Neural crest cell (in vitro differentiated cells): ENCODE measurements around the gene LRRN2. TPM values are rescaled to one million over a fixed set of nuclear protein-coding genes. Genes with fewer than 3 reads are reported as not detected.
"Not testable (repeated sequence)": the region's sequence is repeated elsewhere in the genome, so short reads cannot be mapped to it uniquely, and the experiment has no call there.

Source experiments
- DNase-seq: peaks from one replicate; pipeline ENCODE4 v3.0.0; 2021; ENCODE audit warnings: low read depth, mixed read lengths, low spot score
- H3K27ac Mint-ChIP-seq: one replicate; pipeline ENCODE4 v1.8.0; 2021; ENCODE audit warnings: mild to moderate bottlenecking, mixed read lengths; ENCODE audit not compliant: unreplicated experiment
- H3K27me3 Mint-ChIP-seq: 2 replicates; pipeline ENCODE4 v1.8.0; 2021; ENCODE audit warnings: low read depth, mild to moderate bottlenecking, mixed read lengths
- H3K36me3 Mint-ChIP-seq: 2 replicates; pipeline ENCODE4 v1.8.0; 2021; ENCODE audit warnings: low read depth, mild to moderate bottlenecking, mixed read lengths
- H3K4me1 Mint-ChIP-seq: 2 replicates; pipeline ENCODE4 v1.8.0; 2021; ENCODE audit warnings: mixed read lengths
- H3K4me3 Mint-ChIP-seq: one replicate; pipeline ENCODE4 v1.8.0; 2021; ENCODE audit warnings: mild to moderate bottlenecking, mixed read lengths
- H3K9me3 Mint-ChIP-seq: 2 replicates; pipeline ENCODE4 v1.8.0; 2021; ENCODE audit warnings: mixed read lengths
- CTCF ChIP-seq: fragments of 200-600 bp; sonication (generic); conservative IDR thresholded peaks from 2 replicates; pipeline ENCODE4 v1.5.0; 2021; ENCODE audit warnings: antibody characterized with exemption, mild to moderate bottlenecking
- total RNA-seq: library from RNA; stranded (reverse); gene quantifications from 2 replicates; pipeline ENCODE4 v1.2.1, GENCODE V29; 2021

LRRN2 gene
- total RNA-seq, 1 donor from 2014 or later = 5.0 TPM

- no peak for DNase-seq
- Mint-ChIP-seq H3K36me3 (no peaks in the 10 kb centered on the region), H3K9me3 (no peaks in the 10 kb centered on the region), H3K4me1 (peaks cover 7% of the 10 kb centered on the region), H3K27ac (no peak overlapping the region), H3K4me3 (no peak overlapping the region), H3K27me3 (no peaks in the 10 kb centered on the region)
- TF ChIP-seq CTCF = no peak
These were observed 46.0 kb upstream of the LRRN2 start for GRCh38 chr1:204731509-204731908.

- TF ChIP-seq CTCF = no peak
These were observed 45.4 kb upstream of the LRRN2 start for GRCh38 chr1:204730826-204731459.

GRCh38 chr1:204729516-204729915, 44.0 kb upstream of the LRRN2 start:
- Mint-ChIP-seq H3K4me1 (peaks cover 7% of the 10 kb centered on the region), H3K27ac (no peak overlapping the region), H3K36me3 (no peaks in the 10 kb centered on the region), H3K27me3 (no peaks in the 10 kb centered on the region), H3K4me3 (no peak overlapping the region), H3K9me3 (no peaks in the 10 kb centered on the region)
- TF ChIP-seq CTCF = no peak
- no peak for DNase-seq

More at GRCh38 chr1:204730826-204731459, 45.4 kb upstream of the LRRN2 start:
- no peaks in the 10 kb centered on the region for H3K9me3 Mint-ChIP-seq
- no peak for DNase-seq
- H3K27me3 Mint-ChIP-seq = no peaks in the 10 kb centered on the region
- H3K4me1 Mint-ChIP-seq = peaks cover 7% of the 10 kb centered on the region
- no peak overlapping the region for H3K27ac Mint-ChIP-seq
- H3K36me3 Mint-ChIP-seq = no peaks in the 10 kb centered on the region
- no peak overlapping the region for H3K4me3 Mint-ChIP-seq

- peaks cover 7% of the 10 kb centered on the region for H3K4me1 Mint-ChIP-seq
- no peak overlapping the region for H3K4me3 Mint-ChIP-seq
- no peak for DNase-seq
- H3K27ac Mint-ChIP-seq = no peak overlapping the region
- no peaks in the 10 kb centered on the region for H3K36me3 Mint-ChIP-seq
- no peak for TF ChIP-seq CTCF
- no peaks in the 10 kb centered on the region for H3K27me3 Mint-ChIP-seq
- no peaks in the 10 kb centered on the region for H3K9me3 Mint-ChIP-seq
These were observed 42.9 kb upstream of the LRRN2 start for GRCh38 chr1:204728456-204728855.

- Mint-ChIP-seq H3K27ac (no peak overlapping the region), H3K4me1 (peaks cover 10% of the 10 kb centered on the region), H3K4me3 (no peak overlapping the region), H3K36me3 (no peaks in the 10 kb centered on the region), H3K9me3 (no peaks in the 10 kb centered on the region), H3K27me3 (no peaks in the 10 kb centered on the region)
- DNase-seq = no peak
- TF ChIP-seq CTCF = no peak
These were observed 42.5 kb upstream of the LRRN2 start for GRCh38 chr1:204728045-204728444.

- not testable (repeated sequence) for H3K27me3 Mint-ChIP-seq, H3K9me3 Mint-ChIP-seq, DNase-seq, H3K4me3 Mint-ChIP-seq, H3K36me3 Mint-ChIP-seq, H3K27ac Mint-ChIP-seq
- peaks cover 13% of the 10 kb centered on the region for H3K4me1 Mint-ChIP-seq
These were observed 41.9 kb upstream of the LRRN2 start for GRCh38 chr1:204727438-204727837.
